Stimulated activated CD8-positive, alpha-beta memory T cell treated with anti-CD3 and anti-CD28 coated beads, Interleukin-12 subunit alpha, Interleukin-12 subunit beta, amount 100 ng/mL, for 24 hours (primary cell): Measurements from ENCODE around the gene TRPM3.
"Not testable (repeated sequence)": the region's sequence is repeated elsewhere in the genome, so short reads cannot be mapped to it uniquely, and the experiment has no call there.

ENCODE experiments used
- DNase-seq: peaks from one replicate; pipeline ENCODE4 v3.0.0-alpha.2; 2020; ENCODE audit errors: extremely low read depth

TRPM3 gene

GRCh38 chr9:71001780-71002386, 119.5 kb downstream of the TRPM3 start:
- no peak for DNase-seq

GRCh38 chr9:70998962-70999361, 122.5 kb downstream of the TRPM3 start:
- no peak for DNase-seq

- DNase-seq = no peak
These were observed 125.9 kb downstream of the TRPM3 start for GRCh38 chr9:70995511-70995910.

GRCh38 chr9:70994582-70994981, 126.8 kb downstream of the TRPM3 start:
- DNase-seq = no peak

GRCh38 chr9:70988551-70988950, 132.9 kb downstream of the TRPM3 start:
- no peak for DNase-seq

DNA sequence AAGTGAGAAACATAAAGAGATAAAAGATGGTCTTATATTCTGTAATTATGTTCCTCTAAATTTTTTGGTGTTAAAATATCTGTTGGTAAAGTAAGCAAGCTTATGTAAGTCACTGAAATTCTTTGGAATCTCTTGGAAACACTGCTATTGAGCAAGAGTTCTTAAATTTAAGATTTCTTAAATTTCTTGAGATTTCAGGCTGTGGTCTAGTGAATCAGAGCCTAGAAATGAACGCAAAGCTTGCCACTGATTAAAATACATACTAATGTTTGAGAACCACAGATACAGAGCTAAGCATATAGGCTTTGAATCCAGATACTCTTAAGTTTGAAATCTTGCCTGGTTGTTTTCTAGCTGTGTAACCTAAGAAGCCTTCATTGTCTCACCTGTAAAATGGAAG, 133.4 kb downstream of the TRPM3 start:
- no peak for DNase-seq

DNA sequence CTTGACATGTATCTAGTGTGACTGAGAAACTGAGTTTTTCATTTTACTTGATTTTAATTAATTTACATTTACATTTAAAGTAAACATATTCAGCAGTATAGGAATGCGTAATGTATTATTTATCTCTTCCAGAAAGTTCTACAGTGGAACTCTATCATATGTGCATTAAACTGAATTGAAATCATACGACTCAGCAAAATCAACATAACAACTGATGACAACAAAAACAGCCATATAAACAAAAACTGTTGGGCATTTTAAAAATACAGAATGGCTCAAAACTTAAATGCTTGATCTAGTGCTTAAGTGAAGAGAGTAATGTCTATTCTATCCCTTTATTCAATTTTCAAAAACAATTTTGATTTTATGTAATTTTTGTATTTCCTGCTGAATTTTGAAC, 134.4 kb downstream of the TRPM3 start:
- DNase-seq = no peak

DNA sequence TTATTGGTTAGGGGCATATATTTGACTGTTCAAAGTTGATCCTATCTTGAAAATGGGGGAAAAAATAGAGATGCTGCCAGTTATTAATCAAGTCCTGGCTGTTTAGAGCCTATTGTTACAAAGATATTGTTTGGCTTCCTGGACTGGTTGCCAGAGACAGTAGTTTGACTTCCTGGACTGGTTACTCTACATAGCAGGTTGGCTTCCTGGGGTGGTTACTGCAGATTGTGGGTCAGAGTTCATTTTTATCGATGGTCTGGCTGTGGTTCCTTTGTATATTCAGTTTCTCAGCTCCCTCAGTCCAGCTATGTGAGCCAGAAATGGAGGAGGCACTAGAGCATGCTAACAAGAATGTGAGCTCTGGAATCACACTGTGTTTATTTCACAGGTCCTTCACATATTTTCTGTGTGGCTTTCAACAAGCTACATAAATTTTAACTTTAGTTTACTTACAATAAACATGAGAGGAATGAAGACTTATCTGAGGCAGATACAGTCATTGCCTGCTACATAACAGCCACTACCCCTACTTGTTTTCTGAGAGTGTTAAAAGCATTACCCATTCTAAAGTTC, 137.6 kb downstream of the TRPM3 start:
- DNase-seq = no peak

- no peak for DNase-seq
These were observed 140.1 kb downstream of the TRPM3 start for GRCh38 chr9:70981312-70981711.

- no peak for DNase-seq
These were observed 141.5 kb downstream of the TRPM3 start for GRCh38 chr9:70979966-70980365.

DNA sequence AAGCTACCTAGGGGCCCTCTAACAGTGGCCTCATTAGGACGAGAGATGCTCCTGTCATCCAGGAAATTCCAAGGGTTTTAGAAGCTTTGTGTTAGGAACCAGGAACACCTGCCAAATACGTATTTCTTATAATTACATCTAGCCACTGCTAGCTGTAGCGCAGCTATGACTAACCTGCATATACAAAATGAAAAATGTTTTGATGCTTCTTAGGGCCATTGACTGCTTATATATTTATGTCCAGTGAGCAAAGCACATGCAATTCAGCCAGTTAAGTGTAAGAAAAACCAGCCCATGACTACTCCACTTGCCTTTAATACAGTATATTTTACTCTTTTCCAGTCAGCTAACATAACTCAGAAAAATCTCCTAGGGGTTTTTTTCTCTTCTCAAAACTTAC, 143.3 kb downstream of the TRPM3 start:
- no peak for DNase-seq

- DNase-seq = no peak
These were observed 145.6 kb downstream of the TRPM3 start for GRCh38 chr9:70975821-70976220.

DNA sequence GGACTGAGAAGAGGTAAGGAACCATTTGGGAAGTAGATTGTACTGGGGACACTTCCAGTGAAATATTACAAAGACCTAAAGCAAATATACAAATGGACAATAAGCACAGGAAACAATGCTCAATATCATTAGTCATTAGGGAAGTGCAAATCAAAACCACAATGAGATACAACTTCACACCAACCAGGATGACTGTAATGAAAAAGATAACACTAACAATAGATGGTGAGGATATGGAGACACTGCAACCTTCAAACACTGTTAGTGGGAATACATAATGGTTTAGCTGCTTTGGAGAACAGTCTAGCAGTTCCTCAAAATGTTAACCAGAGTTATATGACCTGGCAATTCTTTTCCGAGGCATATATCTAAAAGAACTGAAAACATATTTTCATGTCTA, 149.7 kb downstream of the TRPM3 start:
- no peak for DNase-seq

DNA sequence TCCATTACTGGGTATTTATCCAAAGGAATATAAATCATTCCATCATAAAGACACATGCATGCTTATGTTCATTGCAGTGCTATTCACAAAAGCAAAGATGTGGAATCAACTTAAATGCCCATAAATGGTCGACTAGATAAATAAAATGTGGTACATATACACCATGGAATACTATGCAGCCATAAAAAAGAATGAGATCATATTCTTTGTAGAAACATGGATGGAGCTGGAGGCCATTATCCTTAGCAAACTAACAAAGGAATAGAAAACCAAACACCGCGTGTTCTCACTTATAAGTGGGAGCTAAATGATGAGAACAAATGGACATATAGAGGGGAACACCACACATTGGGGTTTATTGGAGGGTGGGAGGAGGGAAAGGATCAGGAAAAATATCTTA, 155.0 kb downstream of the TRPM3 start:
- not testable (repeated sequence) for DNase-seq

DNA sequence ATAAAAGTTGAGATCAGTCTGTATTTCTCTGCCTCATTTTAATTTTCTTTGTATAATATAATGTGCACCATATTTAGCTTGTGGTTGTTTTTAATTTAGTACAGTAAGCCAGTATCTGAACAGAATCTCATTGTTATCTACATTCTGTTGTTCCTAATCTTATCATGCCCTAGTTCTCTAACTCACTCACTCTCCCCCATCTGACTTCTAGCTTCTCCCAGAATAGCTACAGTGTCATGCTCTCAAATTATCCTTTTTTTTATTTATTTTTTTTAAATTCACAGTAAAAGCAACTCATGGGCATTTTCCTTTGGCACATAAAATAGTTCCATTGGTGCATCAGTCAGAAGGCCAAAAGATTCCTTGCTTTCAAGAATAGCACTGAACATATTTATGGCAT, 156.6 kb downstream of the TRPM3 start:
- no peak for DNase-seq

DNA sequence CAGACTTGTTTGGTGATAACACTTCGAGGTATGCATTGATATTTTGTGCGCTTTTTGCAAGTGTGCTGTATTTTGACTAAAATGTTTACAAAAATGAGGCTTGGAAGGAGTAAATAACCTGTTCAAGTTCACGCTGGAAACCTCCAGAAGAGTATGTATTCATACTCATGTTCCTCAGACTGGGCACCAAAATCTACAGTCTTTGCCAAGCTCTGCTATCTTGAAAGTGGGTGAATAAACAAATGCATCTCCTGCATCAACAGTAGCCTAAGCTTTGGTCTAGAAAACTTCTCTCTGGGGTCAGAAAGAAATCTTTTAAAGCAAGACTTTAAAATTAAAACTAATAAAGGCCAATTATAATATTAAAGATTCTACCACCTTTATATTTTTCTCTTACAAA, 157.9 kb downstream of the TRPM3 start:
- no peak for DNase-seq

- DNase-seq = no peak
These were observed 158.5 kb downstream of the TRPM3 start for GRCh38 chr9:70962761-70963440.

GRCh38 chr9:70959366-70959765, 162.1 kb downstream of the TRPM3 start:
- no peak for DNase-seq

DNA sequence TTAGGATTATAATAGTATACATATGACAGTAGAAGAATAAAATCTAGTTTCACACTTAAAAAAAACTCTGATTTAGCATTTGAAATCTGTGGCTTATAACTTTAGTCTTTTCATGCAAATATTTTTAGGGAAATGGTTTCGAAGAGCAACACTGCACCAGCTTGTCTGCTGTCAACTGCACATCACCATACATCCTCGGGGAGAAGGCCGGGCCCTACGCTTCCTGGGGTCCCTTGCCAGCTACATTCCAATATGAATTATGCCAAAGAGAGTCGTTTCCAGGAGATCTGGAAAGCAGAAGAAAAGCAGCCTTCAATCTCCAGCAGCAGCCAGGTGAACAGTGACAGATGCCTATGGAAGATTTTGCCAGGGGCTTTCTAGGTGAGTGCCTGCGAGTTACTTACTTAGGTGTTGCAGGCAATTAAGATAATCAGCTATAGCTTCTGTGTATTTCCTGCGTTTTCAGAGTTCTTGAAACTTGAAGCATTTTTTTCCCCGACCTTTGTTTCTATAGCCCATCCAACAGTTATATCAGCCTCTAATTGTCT, 166.8 kb downstream of the TRPM3 start:
- DNase-seq = no peak

GRCh38 chr9:70954126-70954525, 167.3 kb downstream of the TRPM3 start:
- no peak for DNase-seq

DNA sequence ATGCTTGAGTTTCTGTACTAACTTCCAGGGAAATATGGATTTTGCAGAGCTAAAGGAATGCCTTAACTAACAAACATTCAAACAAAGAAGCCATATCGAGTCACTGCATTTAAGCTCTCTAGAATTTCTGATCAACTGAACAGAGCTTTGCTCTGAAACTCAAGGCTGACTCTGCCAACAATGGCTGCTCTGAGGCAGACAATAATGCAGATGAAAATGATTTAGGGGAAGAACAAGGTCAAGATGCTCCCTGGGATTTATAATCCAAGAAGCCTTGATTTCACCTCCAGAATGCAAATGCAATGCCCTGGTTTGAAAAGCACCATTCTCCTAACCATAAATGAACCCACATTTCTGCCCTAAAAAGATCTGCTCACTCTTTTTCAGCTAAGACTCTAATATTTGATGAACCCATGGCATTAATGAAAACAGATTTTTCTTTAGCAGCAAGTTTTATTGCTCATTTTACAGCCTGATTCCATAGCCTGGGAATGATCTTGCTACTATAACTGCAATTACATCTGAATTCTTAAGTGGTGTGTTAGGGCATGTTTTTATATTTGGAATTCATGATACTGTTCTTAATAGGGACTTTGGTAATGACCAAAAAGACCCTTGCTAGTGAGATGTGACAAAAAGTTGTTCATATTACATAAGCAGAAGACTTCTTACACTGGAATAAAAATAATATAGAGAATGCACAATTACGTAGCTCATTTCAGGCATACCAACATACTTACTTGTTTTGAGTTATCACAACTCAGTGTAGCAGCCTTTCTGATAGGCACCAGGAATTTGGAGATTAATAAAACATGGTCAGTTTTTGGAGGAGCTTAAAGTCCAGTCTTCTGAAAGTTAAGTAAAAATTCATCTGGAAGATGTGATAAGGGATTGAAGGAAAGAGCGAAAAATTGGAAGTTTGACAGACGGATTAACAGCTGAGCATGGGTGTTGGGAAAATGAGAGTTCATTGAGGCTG, 169.4 kb downstream of the TRPM3 start:
- no peak for DNase-seq

- DNase-seq = no peak
These were observed 171.2 kb downstream of the TRPM3 start for GRCh38 chr9:70950270-70950669.
